K562 (cell line): ENCODE measurements around the gene GIMAP6. TPM values are rescaled to one million over a fixed set of nuclear protein-coding genes. Genes with fewer than 3 reads are reported as not detected.

Source experiments
- ATAC-seq: fragments of 200-7000 bp; cut with Tn5 transposase; 3 replicates; pipeline ENCODE4 v1.9.1; 2020; ENCODE audit warnings: moderate library complexity
- BruUV-seq: library from RNA; stranded (reverse); fragments of 400-500 nt; replicated peaks from 2 replicates; lab custom pipeline; 2021; lab: Mats Ljungman, UMichigan
- CTCF ChIA-PET: fragments of 300-600 bp; formaldehyde crosslinking; extraction: SDS; loops from one replicate; lab custom pipeline; 2021; ENCODE audit warnings: low intra/inter-chr PET ratio; lab: Yijun Ruan, JAX
- POLR2A ChIA-PET: fragments of 300-600, 350-650 bp; sonication (Branson Sonifier 250); formaldehyde crosslinking; extraction: SDS; loops from one replicate; lab custom pipeline; 2021; ENCODE audit warnings: antibody characterized with exemption, inconsistent platforms; lab: Yijun Ruan, JAX
- DNase-seq, 4 experiments: peaks; one replicate each; pipeline versions ENCODE4 v3.0.0 to v3.0.0-alpha.2; 2011 to 2018; ENCODE audit warnings: low spot score in 3 of 4, mixed read lengths in 3 of 4; ENCODE audit errors: extremely low read depth in 1 of 4
- FAIRE-seq: peaks from 2 replicates; lab custom pipeline; 2011; peaks lifted over from hg19 to GRCh38; lab: Jason Lieb, UNC
- H2AFZ ChIP-seq: 2 replicates; pipeline ENCODE4 v1.6.0; 2011; ENCODE audit warnings: low read depth, low read length, control low read depth, inconsistent platforms
- H3K27ac ChIP-seq: fragments of 200-600 bp; 3 replicates; pipeline ENCODE4 v1.8.0; 2011; ENCODE audit warnings: low read depth, mild to moderate bottlenecking, control low read depth, inconsistent platforms, low read length, moderate library complexity, mixed read lengths; ENCODE audit errors: extremely low read depth
- H3K27me3 ChIP-seq, 2 experiments: fragments of 300-600 bp in 1 of 2; 2 replicates in 1 of 2; 3 replicates in 1 of 2; pipeline versions ENCODE4 v1.6.0 to v1.8.0; 2011; ENCODE audit warnings: inconsistent platforms in 2 of 2, low read length in 2 of 2, mild to moderate bottlenecking in 1 of 2, mixed read lengths in 1 of 2, moderate library complexity in 1 of 2; ENCODE audit not compliant: control insufficient read depth in 2 of 2, insufficient read depth in 2 of 2
- H3K36me3 ChIP-seq: fragments of 300-600 bp; 3 replicates; pipeline ENCODE4 v1.8.0; 2011; ENCODE audit warnings: mild to moderate bottlenecking, low read length, inconsistent platforms; ENCODE audit not compliant: control insufficient read depth, insufficient read depth
- H3K4me1 ChIP-seq, 2 experiments: fragments of 200-600 bp in 1 of 2; replicated peaks in 1 of 2; 2 replicates in 1 of 2; 3 replicates in 1 of 2; pipeline versions ENCODE4 v1.5.1 to v1.8.0; 2011; ENCODE audit warnings: inconsistent platforms in 2 of 2, low read length in 2 of 2, mild to moderate bottlenecking in 1 of 2, mixed read lengths in 1 of 2, moderate library complexity in 1 of 2; ENCODE audit not compliant: control insufficient read depth in 2 of 2, insufficient read depth in 2 of 2
- H3K4me2 ChIP-seq: 2 replicates; pipeline ENCODE4 v1.6.1; 2011; ENCODE audit warnings: low read length, control low read depth, inconsistent platforms, mixed read lengths; ENCODE audit not compliant: insufficient read depth
- H3K4me3 ChIP-seq: fragments of 200-600 bp; sonication (generic), shearing (Covaris generic); 2 replicates; pipeline ENCODE4 v1.5.1; 2016; ENCODE audit warnings: control low read depth, inconsistent platforms
- H3K79me2 ChIP-seq: fragments of 200-600 bp; 3 replicates; pipeline ENCODE4 v1.8.0; 2011; ENCODE audit warnings: low read length, inconsistent platforms; ENCODE audit not compliant: control insufficient read depth, insufficient read depth
- H3K9ac ChIP-seq, 2 experiments: 2 replicates each; pipeline versions ENCODE4 v1.6.0 to v1.6.1; 2011; ENCODE audit warnings: low read depth in 2 of 2, low read length in 2 of 2, control low read depth in 1 of 2, inconsistent platforms in 1 of 2, mild to moderate bottlenecking in 1 of 2, mixed read lengths in 1 of 2; ENCODE audit not compliant: insufficient read depth in 1 of 2
- H3K9me1 ChIP-seq: one replicate; pipeline ENCODE4 v1.6.0; 2011; ENCODE audit warnings: inconsistent platforms, mild to moderate bottlenecking, low read length, moderate library complexity; ENCODE audit not compliant: control insufficient read depth, insufficient read depth
- H3K9me3 ChIP-seq: replicated peaks from 2 replicates; pipeline ENCODE4 v1.5.1; 2011; ENCODE audit warnings: low read depth, low read length, inconsistent platforms; ENCODE audit not compliant: control insufficient read depth, insufficient read depth
- H4K20me1 ChIP-seq: replicated peaks from 2 replicates; pipeline ENCODE4 v1.6.1; 2011; ENCODE audit warnings: low read length, inconsistent platforms, mixed read lengths; ENCODE audit not compliant: control insufficient read depth, insufficient read depth
- HNRNPUL1 ChIP-seq: fragments of 200-400 bp; formaldehyde crosslinking; IDR thresholded peaks from 2 replicates; pipeline ENCODE4 v1.6.1; 2017; ENCODE audit warnings: low read length
- NR2F6 ChIP-seq: fragments of 450-650 bp; formaldehyde crosslinking; IDR thresholded peaks from 2 replicates; pipeline ENCODE4 v1.4.0; 2020; ENCODE audit warnings: mild to moderate bottlenecking
- WGBS: fragments of 100-300 bp; shearing (Covaris generic); methylation state at CpG from one replicate; pipeline ENCODE4 v1.1.6; 2016; ENCODE audit warnings: low coverage, mixed read lengths; ENCODE audit not compliant: insufficient coverage; ENCODE audit errors: missing lambda C conversion rate; 5-methylcytosine and 5-hydroxymethylcytosine counted together
- in situ Hi-C: fragments of 300-500 bp; cut with MboI; formaldehyde crosslinking; loops from 4 replicates; pipeline ENCODE4 v1.15.0; 2018; ENCODE audit warnings: inconsistent platforms, mixed read lengths
- intact Hi-C: fragments of 100-400 bp; cut with micrococcal nuclease; formaldehyde crosslinking; loops from 2 replicates; pipeline ENCODE4 v1.14.2; 2022
- polyA plus RNA-seq, 8 experiments: library from polyadenylated mRNA; depleted of rRNA in 4 of 8; stranded (reverse) in 5 of 8; unstranded in 3 of 8; fragments of >200 nt; fragmentation: Nextera tagmentation in 2 of 8; fragmentation: Illumina TruSeq in 1 of 8; extraction: Ambion mirVana in 2 of 8; extraction: Trizol in 1 of 8; gene quantifications; 2 replicates each; pipeline versions ENCODE4 v1.2.1 to v1.2.3, GENCODE V29; 2011 to 2014; ENCODE audit warnings: inconsistent platforms in 1 of 8, missing spikeins in 1 of 8
- total RNA-seq, 7 experiments: library from RNA; depleted of rRNA in 6 of 7; stranded (reverse); fragments of >200 nt in 6 of 7; fragmentation: Illumina TruSeq in 2 of 7; extraction: Trizol in 2 of 7; gene quantifications; 2 replicates each; pipeline versions ENCODE4 v1.2.1 to v1.2.3, GENCODE V29; 2011 to 2021; ENCODE audit warnings: low replicate concordance in 1 of 7
- TF ChIP-seq, protein P1 (sequence below): fragments of 450-650 bp; IDR thresholded peaks from 2 replicates; pipeline ENCODE4 v1.6.1; 2018; ENCODE audit warnings: mild to moderate bottlenecking, low read depth; ENCODE audit not compliant: partially characterized antibody
- TF ChIP-seq, protein P2 (sequence below): fragments of 450-650 bp; formaldehyde crosslinking; IDR thresholded peaks from 2 replicates; pipeline ENCODE4 v1.4.0; 2020; ENCODE audit warnings: mild to moderate bottlenecking, moderate library complexity

Gene GIMAP6
- total and polyA plus RNA-seq, 9 of the 15 experiments (the other 6 are each of a cell fraction or from before 2014, with no cell fraction given): 0.04 to 0.45 (median 0.18) TPM

DNA sequence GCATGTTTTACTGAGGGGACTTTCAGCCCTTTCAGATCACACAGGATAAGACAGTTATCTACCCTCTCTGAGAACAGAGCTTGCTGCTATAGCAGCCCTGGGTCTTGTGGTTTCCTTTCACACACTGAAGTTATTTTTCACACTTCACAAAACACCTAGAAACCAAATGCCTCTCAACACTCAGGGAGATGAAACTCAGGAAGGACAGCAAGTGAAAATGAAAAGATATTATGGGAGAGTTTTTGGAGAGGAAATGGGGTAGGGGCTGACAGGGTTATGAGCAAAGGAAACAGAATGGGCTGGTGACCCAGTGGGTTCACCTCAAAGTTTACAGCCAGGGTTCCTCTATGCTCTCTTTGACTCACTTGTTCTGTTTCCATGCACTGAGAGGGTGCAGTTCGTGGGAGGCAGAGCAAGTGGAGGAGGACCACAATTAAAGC, 36.3 kb upstream of the GIMAP6 start:
- no peak overlapping the region for H3K9ac ChIP-seq
- 0% methylated on average over 1 of the region's 1 CpG for WGBS
- no peak for TF ChIP-seq HNRNPUL1
- TF ChIP-seq, protein P1, sequence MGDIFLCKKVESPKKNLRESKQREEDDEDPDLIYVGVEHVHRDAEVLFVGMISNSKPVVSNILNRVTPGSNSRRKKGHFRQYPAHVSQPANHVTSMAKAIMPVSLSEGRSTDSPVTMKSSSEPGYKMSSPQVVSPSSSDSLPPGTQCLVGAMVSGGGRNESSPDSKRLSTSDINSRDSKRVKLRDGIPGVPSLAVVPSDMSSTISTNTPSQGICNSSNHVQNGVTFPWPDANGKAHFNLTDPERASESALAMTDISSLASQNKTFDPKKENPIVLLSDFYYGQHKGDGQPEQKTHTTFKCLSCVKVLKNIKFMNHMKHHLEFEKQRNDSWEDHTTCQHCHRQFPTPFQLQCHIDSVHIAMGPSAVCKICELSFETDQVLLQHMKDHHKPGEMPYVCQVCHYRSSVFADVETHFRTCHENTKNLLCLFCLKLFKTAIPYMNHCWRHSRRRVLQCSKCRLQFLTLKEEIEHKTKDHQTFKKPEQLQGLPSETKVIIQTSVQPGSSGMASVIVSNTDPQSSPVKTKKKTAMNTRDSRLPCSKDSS: no peak
- no peak for TF ChIP-seq NR2F6 (CRISPR knock-in tag)
- TF ChIP-seq, protein P2, sequence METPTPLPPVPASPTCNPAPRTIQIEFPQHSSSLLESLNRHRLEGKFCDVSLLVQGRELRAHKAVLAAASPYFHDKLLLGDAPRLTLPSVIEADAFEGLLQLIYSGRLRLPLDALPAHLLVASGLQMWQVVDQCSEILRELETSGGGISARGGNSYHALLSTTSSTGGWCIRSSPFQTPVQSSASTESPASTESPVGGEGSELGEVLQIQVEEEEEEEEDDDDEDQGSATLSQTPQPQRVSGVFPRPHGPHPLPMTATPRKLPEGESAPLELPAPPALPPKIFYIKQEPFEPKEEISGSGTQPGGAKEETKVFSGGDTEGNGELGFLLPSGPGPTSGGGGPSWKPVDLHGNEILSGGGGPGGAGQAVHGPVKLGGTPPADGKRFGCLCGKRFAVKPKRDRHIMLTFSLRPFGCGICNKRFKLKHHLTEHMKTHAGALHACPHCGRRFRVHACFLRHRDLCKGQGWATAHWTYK: no peak

More for the DNA sequence above, 36.3 kb upstream of the GIMAP6 start:
- no peak for FAIRE-seq
- Histone ChIP-seq H3K4me2 (no peak overlapping the region), H3K27me3 (peaks cover 0 to 13% of the 10 kb centered on the region in 2 experiments; a peak in 2 of 5 replicates), H3K4me1 (no peaks in the 10 kb centered on the region; a peak in 1 of 5 replicates), H3K9me1 (no peaks in the 10 kb centered on the region), H3K79me2 (no peaks in the 10 kb centered on the region), H3K9me3 (no peaks in the 10 kb centered on the region), H3K27ac (no peak overlapping the region), H3K4me3 (no peak overlapping the region), H2AFZ (no peak overlapping the region), H4K20me1 (no peaks in the 10 kb centered on the region), H3K36me3 (no peaks in the 10 kb centered on the region)
- ChIA-PET CTCF (no interaction called here), POLR2A (interaction anchor here (0.9 kb wide), 1 partner anchor 186 kb away, joined by 4 read pairs; no protein-coding TSS in a partner anchor)
- intact Hi-C loops: no loop called here
- in situ Hi-C loops: no loop called here
- ATAC-seq: no peak
- no peak for DNase-seq
- BruUV-seq: no TSS peak
